WTC11 (cell line): Measurements from ENCODE around the gene SUPT4H1.

ENCODE experiments used
- ATF2 ChIP-seq: sonication (generic); formaldehyde crosslinking; IDR thresholded peaks from 2 replicates; pipeline ENCODE4 v1.8.1; 2022; ENCODE audit warnings: low read depth, missing genetic modification reagents, borderline replicate concordance
- ATF6 ChIP-seq: sonication (generic); formaldehyde crosslinking; IDR thresholded peaks from 2 replicates; pipeline ENCODE4 v1.8.1; 2023; ENCODE audit warnings: mild to moderate bottlenecking, missing genetic modification reagents
- CTCF ChIP-seq: fragments of 200-600 bp; IDR thresholded peaks from 2 replicates; pipeline ENCODE4 v1.8.0; 2022; ENCODE audit warnings: antibody characterized with exemption
- ZBTB21 ChIP-seq: sonication (generic); formaldehyde crosslinking; IDR thresholded peaks from 2 replicates; pipeline ENCODE4 v1.8.1; 2023; ENCODE audit warnings: mild to moderate bottlenecking, missing genetic modification reagents, borderline replicate concordance
- ZNF232 ChIP-seq: sonication (generic); formaldehyde crosslinking; IDR thresholded peaks from 2 replicates; pipeline ENCODE4 v1.8.0; 2022; ENCODE audit warnings: mild to moderate bottlenecking, missing genetic modification reagents

GRCh38 chr17:58367461-58367860 lies 15.5 kb upstream of the SUPT4H1 start:
- TF ChIP-seq CTCF (no peak), ZBTB21 (CRISPR knock-in tag) (no peak), ZNF232 (CRISPR knock-in tag) (no peak), ATF2 (CRISPR knock-in tag) (no peak), ATF6 (CRISPR knock-in tag) (no peak)
